Erythroblast (primary cell): ENCODE measurements around the gene NRXN3.

Source experiments
- GATA1 ChIP-seq: IDR thresholded peaks from 2 replicates; pipeline ENCODE4 v1.6.1; 2011; ENCODE audit warnings: low read depth, mild to moderate bottlenecking, control low read depth, low read length, moderate library complexity
- POLR2A ChIP-seq: IDR thresholded peaks from 2 replicates; pipeline ENCODE4 v1.6.1; 2011; ENCODE audit warnings: mild to moderate bottlenecking, low read length

- TF ChIP-seq POLR2A (no peak), GATA1 (no peak)
Measured at GRCh38 chr14:78195431-78195830, 25.3 kb downstream of the NRXN3 start.
